Medulla oblongata (tissue), 1 donor: ENCODE measurements around the gene SGMS1.
A peak's percentile ranks its signal among the peaks of the same experiment; 100 is the strongest.
"Not testable (repeated sequence)": the region's sequence is repeated elsewhere in the genome, so short reads cannot be mapped to it uniquely, and the experiment has no call there.

Experiments
- DNase-seq: peaks from one replicate; pipeline ENCODE4 v3.0.0-alpha.2; 2015; ENCODE audit errors: extremely low spot score

SGMS1 gene

GRCh38 chr10:50556237-50557120 lies 67.3 kb downstream of the SGMS1 start:
- DNase-seq: no peak

GRCh38 chr10:50554995-50555568 lies 68.7 kb downstream of the SGMS1 start:
- no peak for DNase-seq

GRCh38 chr10:50554376-50554994 lies 69.3 kb downstream of the SGMS1 start:
- no peak for DNase-seq

- DNase-seq: peak; percentile 55
Measured at GRCh38 chr10:50552771-50553535, 70.8 kb downstream of the SGMS1 start.

- DNase-seq: no peak
Measured at GRCh38 chr10:50552308-50552707, 71.4 kb downstream of the SGMS1 start.

GRCh38 chr10:50551894-50552293 lies 71.9 kb downstream of the SGMS1 start:
- no peak for DNase-seq

GRCh38 chr10:50550291-50550839 lies 73.4 kb downstream of the SGMS1 start:
- DNase-seq: no peak

- DNase-seq: not testable (repeated sequence)
Measured at GRCh38 chr10:50549186-50549585, 74.6 kb downstream of the SGMS1 start.

- not testable (repeated sequence) for DNase-seq
Measured at GRCh38 chr10:50548481-50548880, 75.3 kb downstream of the SGMS1 start.

GRCh38 chr10:50546287-50546686 lies 77.5 kb downstream of the SGMS1 start:
- DNase-seq: not testable (repeated sequence)

- DNase-seq: no peak
Measured at GRCh38 chr10:50545846-50546245, 77.9 kb downstream of the SGMS1 start.

- no peak for DNase-seq
Measured at GRCh38 chr10:50544857-50545429, 78.8 kb downstream of the SGMS1 start.

GRCh38 chr10:50544095-50544856 lies 79.5 kb downstream of the SGMS1 start:
- DNase-seq: no peak

GRCh38 chr10:50542871-50543270 lies 80.9 kb downstream of the SGMS1 start:
- no peak for DNase-seq

GRCh38 chr10:50541921-50542320 lies 81.8 kb downstream of the SGMS1 start:
- no peak for DNase-seq

GRCh38 chr10:50541317-50541716 lies 82.4 kb downstream of the SGMS1 start:
- DNase-seq: no peak

- no peak for DNase-seq
Measured at GRCh38 chr10:50540826-50541122, 83.0 kb downstream of the SGMS1 start.

- DNase-seq: no peak
Measured at GRCh38 chr10:50540069-50540825, 83.5 kb downstream of the SGMS1 start.

- DNase-seq: peak; percentile 94
Measured at GRCh38 chr10:50538555-50539398, 85.0 kb downstream of the SGMS1 start.
